Activated naive CD8-positive, alpha-beta T cell (primary cell): ENCODE data around the gene CMYA5.

ENCODE experiments used
- H3K27ac Mint-ChIP-seq: one replicate; pipeline ENCODE4 v1.8.0; 2021; ENCODE audit warnings: mixed read lengths
- H3K27me3 Mint-ChIP-seq: one replicate; pipeline ENCODE4 v1.8.0; 2021; ENCODE audit warnings: mixed read lengths
- H3K36me3 Mint-ChIP-seq: one replicate; pipeline ENCODE4 v1.8.0; 2021; ENCODE audit warnings: mixed read lengths
- H3K4me1 Mint-ChIP-seq: one replicate; pipeline ENCODE4 v1.8.0; 2021; ENCODE audit warnings: low read depth, mixed read lengths
- H3K4me3 Mint-ChIP-seq: one replicate; pipeline ENCODE4 v1.8.0; 2021; ENCODE audit warnings: mild to moderate bottlenecking, mixed read lengths
- H3K9me3 Mint-ChIP-seq: one replicate; pipeline ENCODE4 v1.8.0; 2021; ENCODE audit warnings: low read depth, mixed read lengths

Gene CMYA5

DNA sequence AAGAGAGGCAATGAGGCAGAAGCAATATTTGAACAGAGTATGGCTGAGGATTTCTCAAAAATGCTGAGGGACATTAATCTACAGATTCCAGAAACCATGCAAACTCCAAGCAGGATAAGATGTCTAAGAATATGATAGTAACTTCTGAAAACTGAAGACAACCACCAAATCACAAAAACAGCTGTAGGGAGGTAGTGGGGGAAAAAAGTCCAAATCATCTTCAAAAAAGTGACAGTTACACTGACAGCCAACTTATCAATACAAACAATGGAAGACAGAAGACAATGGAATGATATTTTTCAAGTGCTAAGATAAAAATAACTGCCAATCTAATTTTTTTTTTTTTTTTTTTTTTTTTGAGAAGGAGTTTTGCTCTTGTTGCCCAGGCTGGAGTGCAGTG is 30.5 kb downstream of the CMYA5 start:
- Mint-ChIP-seq H3K27ac (no peak overlapping the region), H3K27me3 (no peaks in the 10 kb centered on the region), H3K4me3 (no peak overlapping the region), H3K4me1 (no peaks in the 10 kb centered on the region), H3K9me3 (no peaks in the 10 kb centered on the region), H3K36me3 (peaks cover 13% of the 10 kb centered on the region)

DNA sequence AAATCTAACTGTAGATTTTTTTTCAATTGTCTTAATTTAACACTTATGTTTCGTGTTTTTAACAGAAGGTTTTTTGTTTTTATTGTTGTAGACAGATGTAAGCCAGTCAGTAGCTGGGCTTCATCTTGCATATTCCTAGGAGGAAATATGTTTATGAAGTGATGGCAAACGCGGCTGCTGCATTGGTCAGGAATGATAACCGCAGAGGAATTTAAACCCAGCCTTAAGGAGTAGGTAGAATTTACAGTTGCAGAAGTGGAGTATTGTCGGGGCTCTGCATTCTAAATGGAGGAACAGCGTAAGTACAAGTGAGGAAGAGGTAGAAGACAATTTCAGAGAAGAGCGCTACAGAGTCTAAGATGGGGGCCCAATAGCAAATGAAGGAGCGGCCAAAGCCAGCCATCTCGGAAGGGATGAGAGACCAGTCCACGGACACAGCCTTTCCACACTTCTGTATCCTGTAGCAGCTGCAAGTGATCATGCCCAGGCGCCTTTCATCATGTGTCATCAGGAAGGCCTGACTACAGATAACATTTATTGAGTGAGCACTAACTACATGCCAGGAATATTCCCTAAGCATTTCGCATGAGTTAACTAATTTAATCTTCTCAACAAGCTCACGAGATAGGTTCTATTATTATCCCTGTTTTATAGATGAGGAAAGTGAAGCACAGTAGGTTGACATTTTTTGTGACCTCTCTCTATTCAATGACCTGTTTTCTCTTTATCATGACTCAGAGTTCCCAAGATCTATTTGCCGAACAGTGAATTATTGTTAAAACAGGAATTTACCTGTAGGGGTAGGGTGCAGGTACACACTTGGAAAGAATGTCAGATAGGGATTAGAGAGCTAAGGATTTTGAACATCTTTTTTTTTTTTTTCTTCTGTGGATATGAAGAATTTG is 38.1 kb downstream of the CMYA5 start:
- no peak overlapping the region for H3K27ac Mint-ChIP-seq
- peaks cover 49% of the 10 kb centered on the region for H3K27me3 Mint-ChIP-seq
- peaks cover 39% of the 10 kb centered on the region for H3K4me1 Mint-ChIP-seq
- H3K4me3 Mint-ChIP-seq: no peak overlapping the region
- no peaks in the 10 kb centered on the region for H3K9me3 Mint-ChIP-seq
- H3K36me3 Mint-ChIP-seq: no peaks in the 10 kb centered on the region

DNA sequence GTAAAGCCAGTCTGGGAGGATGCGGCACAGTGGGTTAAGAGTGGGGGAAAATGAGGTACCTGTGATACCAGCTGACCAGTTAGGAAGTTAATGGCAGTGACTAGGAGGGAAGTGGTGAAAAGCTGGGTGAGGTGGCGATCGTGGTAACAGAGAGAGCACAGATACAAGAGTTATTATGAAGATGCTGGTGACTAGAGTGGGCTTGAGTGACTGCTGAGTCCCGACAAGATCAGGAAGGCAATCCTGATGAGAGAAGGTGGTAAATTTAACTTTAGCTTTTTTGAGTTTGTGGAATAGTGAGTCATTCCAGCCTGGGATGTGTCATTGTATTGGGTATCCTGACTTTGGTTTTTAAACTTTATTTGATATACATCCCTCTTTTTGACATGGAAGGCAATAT is 38.8 kb downstream of the CMYA5 start:
- H3K9me3 Mint-ChIP-seq: no peaks in the 10 kb centered on the region
- H3K36me3 Mint-ChIP-seq: no peaks in the 10 kb centered on the region
- H3K27ac Mint-ChIP-seq: no peak overlapping the region
- H3K27me3 Mint-ChIP-seq: peaks cover 49% of the 10 kb centered on the region
- H3K4me3 Mint-ChIP-seq: no peak overlapping the region
- H3K4me1 Mint-ChIP-seq: peaks cover 46% of the 10 kb centered on the region

DNA sequence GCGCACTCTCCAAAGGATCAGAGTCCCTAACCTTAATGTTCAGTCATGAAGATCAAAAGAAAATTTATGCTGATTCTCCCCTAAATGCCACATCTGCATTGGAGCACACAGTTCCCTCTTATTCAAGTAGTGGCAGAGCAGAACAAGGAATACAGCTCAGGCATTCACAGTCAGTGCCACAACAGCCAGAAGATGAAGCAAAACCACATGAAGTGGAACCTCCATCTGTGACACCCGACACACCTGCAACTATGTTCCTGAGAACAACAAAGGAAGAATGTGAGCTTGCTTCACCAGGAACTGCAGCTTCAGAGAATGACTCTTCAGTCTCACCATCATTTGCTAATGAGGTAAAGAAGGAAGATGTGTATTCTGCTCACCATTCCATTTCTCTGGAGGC is 40.0 kb downstream of the CMYA5 start:
- no peak overlapping the region for H3K4me3 Mint-ChIP-seq
- peaks cover 57% of the 10 kb centered on the region for H3K4me1 Mint-ChIP-seq
- no peaks in the 10 kb centered on the region for H3K9me3 Mint-ChIP-seq
- H3K36me3 Mint-ChIP-seq: no peaks in the 10 kb centered on the region
- H3K27me3 Mint-ChIP-seq: peaks cover 55% of the 10 kb centered on the region
- H3K27ac Mint-ChIP-seq: no peak overlapping the region

DNA sequence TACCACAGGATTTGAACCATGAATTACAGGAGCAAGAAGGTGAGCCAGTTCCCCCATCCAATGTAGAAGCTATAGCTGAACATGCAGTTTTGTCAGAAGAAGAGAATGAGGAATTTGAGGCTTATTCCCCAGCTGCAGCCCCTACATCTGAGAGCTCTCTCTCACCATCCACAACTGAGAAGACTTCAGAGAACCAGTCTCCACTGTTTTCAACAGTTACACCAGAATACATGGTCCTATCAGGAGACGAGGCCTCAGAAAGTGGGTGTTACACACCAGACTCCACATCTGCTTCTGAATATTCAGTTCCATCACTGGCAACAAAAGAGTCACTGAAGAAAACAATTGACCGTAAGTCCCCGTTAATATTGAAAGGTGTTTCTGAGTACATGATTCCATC is 40.9 kb downstream of the CMYA5 start:
- Mint-ChIP-seq H3K4me1 (peaks cover 66% of the 10 kb centered on the region), H3K9me3 (no peaks in the 10 kb centered on the region), H3K27ac (no peak overlapping the region), H3K27me3 (peaks cover 56% of the 10 kb centered on the region), H3K36me3 (no peaks in the 10 kb centered on the region), H3K4me3 (no peak overlapping the region)

DNA sequence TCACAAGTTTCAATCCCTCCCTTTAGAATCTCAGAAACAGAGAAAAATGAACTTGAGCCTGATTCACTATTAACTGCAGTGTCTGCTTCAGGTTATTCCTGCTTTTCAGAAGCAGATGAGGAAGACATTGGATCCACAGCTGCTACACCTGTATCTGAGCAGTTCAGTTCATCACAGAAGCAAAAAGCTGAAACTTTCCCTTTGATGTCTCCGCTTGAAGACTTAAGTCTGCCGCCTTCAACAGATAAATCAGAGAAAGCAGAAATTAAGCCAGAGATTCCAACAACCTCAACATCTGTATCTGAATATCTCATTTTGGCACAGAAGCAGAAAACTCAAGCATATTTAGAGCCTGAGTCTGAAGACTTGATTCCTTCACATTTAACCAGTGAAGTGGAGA is 42.1 kb downstream of the CMYA5 start:
- no peak overlapping the region for H3K4me3 Mint-ChIP-seq
- H3K36me3 Mint-ChIP-seq: no peaks in the 10 kb centered on the region
- H3K4me1 Mint-ChIP-seq: peaks cover 78% of the 10 kb centered on the region
- H3K9me3 Mint-ChIP-seq: no peaks in the 10 kb centered on the region
- H3K27me3 Mint-ChIP-seq: peaks cover 54% of the 10 kb centered on the region
- no peak overlapping the region for H3K27ac Mint-ChIP-seq

DNA sequence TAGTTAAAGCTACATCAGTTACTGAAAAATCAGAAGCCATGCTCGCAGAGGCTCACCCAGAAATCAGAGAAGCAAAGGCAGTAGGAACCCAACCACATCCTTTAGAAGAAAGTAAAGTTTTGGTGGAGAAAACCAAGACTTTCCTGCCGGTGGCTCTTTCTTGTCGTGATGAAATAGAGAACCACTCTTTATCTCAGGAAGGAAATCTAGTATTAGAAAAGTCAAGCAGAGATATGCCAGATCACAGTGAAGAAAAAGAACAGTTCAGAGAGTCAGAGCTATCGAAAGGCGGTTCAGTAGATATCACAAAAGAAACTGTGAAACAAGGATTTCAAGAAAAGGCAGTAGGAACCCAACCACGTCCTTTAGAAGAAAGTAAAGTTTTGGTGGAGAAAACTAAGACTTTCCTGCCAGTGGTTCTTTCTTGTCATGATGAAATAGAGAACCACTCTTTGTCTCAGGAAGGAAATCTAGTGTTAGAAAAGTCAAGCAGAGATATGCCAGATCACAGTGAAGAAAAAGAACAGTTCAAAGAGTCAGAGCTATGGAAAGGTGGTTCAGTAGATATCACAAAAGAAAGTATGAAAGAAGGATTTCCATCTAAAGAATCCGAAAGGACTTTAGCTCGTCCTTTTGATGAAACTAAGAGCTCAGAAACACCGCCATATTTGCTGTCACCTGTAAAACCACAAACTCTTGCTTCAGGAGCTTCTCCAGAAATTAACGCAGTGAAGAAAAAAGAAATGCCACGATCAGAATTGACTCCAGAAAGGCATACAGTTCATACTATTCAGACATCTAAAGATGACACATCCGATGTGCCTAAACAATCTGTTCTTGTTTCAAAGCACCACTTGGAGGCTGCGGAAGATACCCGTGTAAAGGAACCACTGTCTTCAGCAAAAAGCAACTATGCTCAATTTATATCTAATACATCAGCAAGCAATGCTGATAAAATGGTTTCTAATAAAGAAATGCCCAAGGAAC is 47.2 kb downstream of the CMYA5 start:
- H3K36me3 Mint-ChIP-seq: no peaks in the 10 kb centered on the region
- no peaks in the 10 kb centered on the region for H3K9me3 Mint-ChIP-seq
- peaks cover 19% of the 10 kb centered on the region for H3K27me3 Mint-ChIP-seq
- H3K4me3 Mint-ChIP-seq: peak overlapping the region; percentile 76
- peaks cover 69% of the 10 kb centered on the region for H3K4me1 Mint-ChIP-seq
- peak overlapping the region; percentile 66 for H3K27ac Mint-ChIP-seq

DNA sequence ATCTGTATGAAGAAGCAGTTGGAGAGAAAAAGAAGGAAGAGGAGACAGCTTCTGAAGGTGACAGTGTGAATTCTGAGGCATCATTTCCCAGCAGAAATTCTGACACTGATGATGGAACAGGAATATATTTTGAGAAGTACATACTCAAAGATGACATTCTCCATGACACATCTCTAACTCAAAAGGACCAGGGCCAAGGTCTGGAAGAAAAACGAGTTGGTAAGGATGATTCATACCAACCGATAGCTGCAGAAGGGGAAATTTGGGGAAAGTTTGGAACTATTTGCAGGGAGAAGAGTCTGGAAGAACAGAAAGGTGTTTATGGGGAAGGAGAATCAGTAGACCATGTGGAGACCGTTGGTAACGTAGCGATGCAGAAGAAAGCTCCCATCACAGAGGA is 48.7 kb downstream of the CMYA5 start:
- Mint-ChIP-seq H3K36me3 (no peaks in the 10 kb centered on the region), H3K4me1 (peaks cover 54% of the 10 kb centered on the region), H3K27ac (no peak overlapping the region), H3K27me3 (peaks cover 11% of the 10 kb centered on the region), H3K9me3 (no peaks in the 10 kb centered on the region), H3K4me3 (no peak overlapping the region)

DNA sequence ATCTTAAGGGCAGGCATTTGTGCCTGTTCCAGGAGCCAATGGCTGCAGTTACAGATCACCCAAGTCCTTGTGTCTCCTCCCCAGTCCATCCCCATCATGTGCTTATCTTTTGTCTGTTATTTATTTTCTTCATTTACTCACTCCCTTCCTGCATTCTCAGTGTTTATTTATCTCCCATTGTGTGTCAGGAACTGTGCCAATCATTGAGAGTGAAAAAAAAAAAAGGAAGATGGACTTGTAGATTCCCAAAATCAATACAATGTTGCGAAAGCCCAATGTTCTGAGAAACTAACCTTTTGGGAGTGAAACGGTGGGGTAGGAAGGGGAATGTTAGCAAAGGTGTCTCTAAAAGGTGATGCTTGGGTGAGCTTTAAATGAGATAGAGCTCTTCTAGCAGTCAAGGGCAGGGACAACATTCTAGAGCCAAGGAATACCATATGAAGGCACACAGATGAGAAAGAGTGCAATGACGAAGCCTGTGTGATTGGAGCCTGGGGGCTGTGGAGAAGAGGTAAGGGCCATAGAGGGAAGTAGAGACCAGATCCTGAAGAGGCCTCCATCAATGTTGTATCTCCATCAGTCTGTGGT is 53.0 kb downstream of the CMYA5 start:
- no peaks in the 10 kb centered on the region for H3K36me3 Mint-ChIP-seq
- H3K27me3 Mint-ChIP-seq: peaks cover 4% of the 10 kb centered on the region
- no peak overlapping the region for H3K27ac Mint-ChIP-seq
- H3K4me3 Mint-ChIP-seq: no peak overlapping the region
- no peaks in the 10 kb centered on the region for H3K9me3 Mint-ChIP-seq
- H3K4me1 Mint-ChIP-seq: peaks cover 13% of the 10 kb centered on the region

DNA sequence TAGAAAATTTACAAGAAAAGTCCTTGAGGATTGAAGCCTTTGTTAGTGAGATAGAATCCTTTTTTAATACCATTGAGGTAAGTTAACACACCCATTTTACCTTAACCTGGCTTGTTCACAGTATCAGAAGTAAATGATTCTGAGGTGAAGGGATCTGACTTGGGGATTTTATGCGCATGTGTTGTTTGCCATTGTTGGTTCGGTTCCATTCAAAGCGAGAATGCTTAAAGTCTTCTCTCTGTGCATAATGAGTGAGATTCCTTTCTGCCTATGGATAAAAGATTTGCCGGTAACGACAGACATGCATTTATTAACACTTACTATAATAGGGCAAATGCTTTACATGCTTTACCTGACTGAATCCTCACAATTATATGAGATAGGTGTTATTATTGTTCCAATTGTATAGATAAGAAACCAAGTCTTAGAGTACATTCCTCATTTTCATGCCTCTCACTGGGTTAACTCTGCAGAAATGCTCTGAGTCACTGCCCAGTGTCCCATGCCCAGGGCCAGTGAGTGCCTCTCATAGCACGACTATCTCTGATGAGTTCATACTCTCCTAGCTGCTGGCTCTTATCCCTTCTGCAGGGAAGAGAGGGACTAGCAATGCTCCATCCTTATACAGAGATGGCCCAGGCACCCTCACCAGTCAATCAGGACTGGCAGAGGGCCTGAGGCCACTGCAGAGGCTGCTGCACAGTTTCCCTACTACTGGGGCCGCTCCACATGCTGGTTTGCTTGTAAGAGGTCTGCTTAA is 54.4 kb downstream of the CMYA5 start:
- Mint-ChIP-seq H3K27ac (no peak overlapping the region), H3K27me3 (peaks cover 2% of the 10 kb centered on the region), H3K4me1 (peaks cover 2% of the 10 kb centered on the region), H3K36me3 (no peaks in the 10 kb centered on the region), H3K4me3 (no peak overlapping the region), H3K9me3 (no peaks in the 10 kb centered on the region)

DNA sequence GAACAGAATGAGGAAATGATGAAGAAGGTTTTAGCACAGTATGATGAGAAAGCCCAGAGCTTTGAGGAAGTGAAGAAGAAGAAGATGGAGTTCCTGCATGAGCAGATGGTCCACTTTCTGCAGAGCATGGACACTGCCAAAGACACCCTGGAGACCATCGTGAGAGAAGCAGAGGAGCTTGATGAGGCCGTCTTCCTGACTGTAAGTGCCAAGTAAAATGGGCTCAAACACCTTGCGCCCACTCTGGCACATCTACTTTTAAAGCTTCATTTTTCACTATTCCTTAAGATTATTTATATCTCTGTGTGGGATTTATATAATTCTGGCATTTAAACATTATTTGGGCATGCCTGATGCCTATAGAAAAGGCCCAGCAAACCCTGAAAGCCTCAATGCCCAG is 55.6 kb downstream of the CMYA5 start:
- Mint-ChIP-seq H3K36me3 (no peaks in the 10 kb centered on the region), H3K27ac (no peak overlapping the region), H3K4me3 (no peak overlapping the region), H3K9me3 (no peaks in the 10 kb centered on the region), H3K4me1 (peaks cover 2% of the 10 kb centered on the region), H3K27me3 (peaks cover 4% of the 10 kb centered on the region)

DNA sequence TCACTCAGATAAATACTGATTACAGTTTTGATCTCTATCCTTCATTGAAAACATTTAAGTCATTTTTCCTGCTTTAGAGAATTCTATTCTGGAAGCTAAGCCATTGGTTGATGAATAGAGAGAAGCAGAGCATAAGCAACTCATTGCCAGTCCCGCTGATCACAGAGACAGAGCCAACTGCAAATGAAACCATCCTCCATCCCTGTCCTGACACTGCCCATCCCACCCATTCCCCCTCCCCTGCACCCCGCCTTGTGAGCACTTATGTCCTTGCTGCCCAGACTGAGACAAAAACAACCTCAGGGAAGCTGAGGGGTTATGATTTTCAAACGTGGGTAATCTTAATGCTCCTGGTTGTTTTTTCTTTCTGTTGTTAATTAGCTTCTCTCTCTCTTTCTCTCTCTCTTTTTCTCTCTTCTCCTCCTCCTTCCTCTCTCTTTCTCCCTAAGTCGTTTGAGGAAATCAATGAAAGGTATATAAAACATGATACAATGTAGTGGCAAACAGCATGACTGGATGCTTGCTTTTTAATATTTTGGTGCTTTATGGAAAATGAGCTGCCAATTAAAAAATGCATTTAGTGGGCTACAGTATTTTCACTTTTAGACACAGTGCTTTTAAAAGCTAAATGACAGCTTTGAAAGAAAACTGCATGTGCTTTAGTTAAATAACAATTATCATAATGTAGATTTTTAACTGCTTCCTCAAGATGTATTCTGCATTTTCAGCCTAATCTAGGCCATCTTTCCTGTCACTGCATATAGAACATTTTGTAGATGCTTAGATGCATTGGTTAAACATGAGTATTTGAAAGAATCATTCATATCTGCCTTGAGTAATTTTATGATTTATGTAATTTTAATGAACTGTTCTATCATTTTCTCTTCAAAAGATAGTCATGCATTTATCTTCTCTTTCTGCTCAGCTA is 57.3 kb downstream of the CMYA5 start:
- Mint-ChIP-seq H3K36me3 (no peaks in the 10 kb centered on the region), H3K4me3 (no peak overlapping the region), H3K27ac (no peak overlapping the region), H3K27me3 (peaks cover 4% of the 10 kb centered on the region), H3K4me1 (no peaks in the 10 kb centered on the region), H3K9me3 (no peaks in the 10 kb centered on the region)

DNA sequence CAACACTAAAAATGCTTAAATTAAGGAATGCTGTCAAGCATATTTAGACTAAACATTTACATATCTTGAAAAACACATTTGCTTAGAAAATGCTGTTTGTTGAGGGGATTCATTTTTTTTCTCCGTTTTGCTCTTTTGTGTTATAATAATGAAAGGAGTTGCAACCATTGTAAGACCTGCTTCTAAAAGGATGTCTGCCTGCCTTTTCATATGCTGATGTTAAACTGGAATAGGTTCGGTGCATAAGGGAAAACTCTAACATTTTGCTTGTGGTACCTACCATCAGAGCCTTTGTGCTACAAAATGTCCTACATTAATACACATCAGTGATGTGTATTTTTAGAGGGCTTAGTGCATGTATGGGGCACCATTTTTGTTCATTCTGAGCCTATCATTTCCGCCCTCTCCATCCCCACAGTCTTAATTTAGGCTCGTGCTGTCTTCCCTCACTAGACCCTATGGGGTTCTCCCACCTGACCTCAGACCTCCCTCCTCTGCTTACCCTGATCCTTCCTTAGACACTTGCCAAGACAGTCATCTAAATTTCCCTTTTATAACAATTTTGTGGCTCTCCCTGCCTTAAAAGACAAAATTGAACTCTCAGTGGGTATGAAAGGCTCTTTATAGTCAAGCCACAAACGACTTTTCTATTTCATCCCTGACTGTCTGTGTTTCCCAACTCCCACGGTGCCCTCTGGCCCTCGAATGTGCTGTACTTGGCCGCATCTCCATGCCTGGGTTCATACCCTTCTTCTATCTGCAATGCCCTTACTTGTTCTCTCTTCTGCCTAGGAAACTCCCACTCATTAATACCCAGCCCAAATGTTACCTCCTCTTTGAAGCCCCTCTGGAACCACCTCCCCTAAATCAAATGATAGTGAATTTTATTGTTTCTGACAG is 61.2 kb downstream of the CMYA5 start:
- Mint-ChIP-seq H3K4me3 (no peak overlapping the region), H3K9me3 (peaks cover 4% of the 10 kb centered on the region), H3K27me3 (peaks cover 4% of the 10 kb centered on the region), H3K4me1 (peaks cover 3% of the 10 kb centered on the region), H3K27ac (no peak overlapping the region), H3K36me3 (no peaks in the 10 kb centered on the region)
